OCI-LY1 (cell line): ENCODE results near the gene CPVL.

Experiments
- H2AFZ ChIP-seq: fragments of 200-600 bp; sonication (generic), shearing (Covaris generic); 2 replicates; pipeline ENCODE4 v1.6.0; 2014; ENCODE audit warnings: antibody characterized with exemption, mild to moderate bottlenecking, low read length
- H3F3A ChIP-seq: fragments of 200-600 bp; sonication (generic), shearing (Covaris generic); 2 replicates; pipeline ENCODE4 v1.6.0; 2014; ENCODE audit warnings: mild to moderate bottlenecking, antibody characterized with exemption, low read length, moderate library complexity; ENCODE audit not compliant: insufficient read depth
- H3K27ac ChIP-seq: fragments of 200-600 bp; sonication (generic); 2 replicates; pipeline ENCODE4 v1.5.1; 2014; ENCODE audit warnings: low read length, mixed run types, mild to moderate bottlenecking, low read depth; ENCODE audit not compliant: poor library complexity, severe bottlenecking
- H3K27me3 ChIP-seq: fragments of 200-600 bp; sonication (generic); 2 replicates; pipeline ENCODE4 v1.6.0; 2014; ENCODE audit warnings: antibody characterized with exemption, mild to moderate bottlenecking, low read length, moderate library complexity; ENCODE audit not compliant: insufficient read depth
- H3K36me3 ChIP-seq: fragments of 200-600 bp; sonication (generic); 2 replicates; pipeline ENCODE4 v1.6.1; 2014; ENCODE audit warnings: mild to moderate bottlenecking, antibody characterized with exemption, low read length, moderate library complexity, mixed read lengths; ENCODE audit not compliant: insufficient read depth
- H3K4me1 ChIP-seq: fragments of 200-600 bp; sonication (generic); 2 replicates; pipeline ENCODE4 v1.5.1; 2014; ENCODE audit warnings: mild to moderate bottlenecking, low read length, moderate library complexity; ENCODE audit not compliant: insufficient read depth, severe bottlenecking
- H3K4me2 ChIP-seq: fragments of 200-600 bp; sonication (generic), shearing (Covaris generic); 2 replicates; pipeline ENCODE4 v1.6.1; 2014; ENCODE audit warnings: low read length
- H3K4me3 ChIP-seq: fragments of 200-600 bp; sonication (generic); 2 replicates; pipeline ENCODE4 v1.5.1; 2014; ENCODE audit warnings: low read length, low read depth, mild to moderate bottlenecking, mixed read lengths; ENCODE audit not compliant: poor library complexity, severe bottlenecking
- H3K79me2 ChIP-seq: fragments of 200-600 bp; shearing (Covaris generic); 2 replicates; pipeline ENCODE4 v1.6.1; 2016; ENCODE audit warnings: mixed run types, low read length, mixed read lengths; ENCODE audit not compliant: insufficient read depth
- H3K9ac ChIP-seq: fragments of 200-600 bp; sonication (generic), shearing (Covaris generic); 2 replicates; pipeline ENCODE4 v1.6.1; 2014; ENCODE audit warnings: mild to moderate bottlenecking, low read length, mixed read lengths
- H3K9me2 ChIP-seq: fragments of 200-600 bp; sonication (generic), shearing (Covaris generic); 2 replicates; pipeline ENCODE4 v1.6.1; 2014; ENCODE audit warnings: low read depth, mild to moderate bottlenecking, low read length, mixed read lengths
- H3K9me3 ChIP-seq: fragments of 200-600 bp; shearing (Covaris generic); 2 replicates; pipeline ENCODE4 v1.6.1; 2014; ENCODE audit warnings: low read length, mixed read lengths
- H4K20me1 ChIP-seq: fragments of 200-600 bp; sonication (generic), shearing (Covaris generic); 2 replicates; pipeline ENCODE4 v1.6.0; 2016; ENCODE audit warnings: mild to moderate bottlenecking, low read length; ENCODE audit not compliant: insufficient read depth
- CTCF ChIP-seq: fragments of 200-600 bp; sonication (generic), shearing (Covaris generic); IDR thresholded peaks from 2 replicates; pipeline ENCODE4 v1.5.1; 2017; ENCODE audit warnings: mild to moderate bottlenecking, antibody characterized with exemption, low read length, moderate library complexity, mixed read lengths
- EZH2 ChIP-seq: fragments of 200-600 bp; sonication (generic), shearing (Covaris generic); IDR thresholded peaks from 2 replicates; pipeline ENCODE4 v1.8.0; 2017; ENCODE audit warnings: borderline replicate concordance, mixed run types, mild to moderate bottlenecking, antibody characterized with exemption, low read length, moderate library complexity, mixed read lengths

Gene CPVL

GRCh38 chr7:29003703-29004102 is 142.6 kb downstream of the CPVL start:
- Histone ChIP-seq H3K4me1 (no peaks in the 10 kb centered on the region), H2AFZ (no peak overlapping the region), H3K4me3 (no peak overlapping the region), H3K9me3 (no peaks in the 10 kb centered on the region), H3K79me2 (no peaks in the 10 kb centered on the region), H3K27ac (no peak overlapping the region), H3K9ac (no peak overlapping the region), H3F3A (no peaks in the 10 kb centered on the region), H3K36me3 (no peaks in the 10 kb centered on the region), H4K20me1 (no peaks in the 10 kb centered on the region), H3K9me2 (no peaks in the 10 kb centered on the region), H3K27me3 (no peaks in the 10 kb centered on the region), H3K4me2 (no peak overlapping the region)
- TF ChIP-seq CTCF (no peak), EZH2 (no peak)

- no peaks in the 10 kb centered on the region for H3F3A ChIP-seq
- no peaks in the 10 kb centered on the region for H3K79me2 ChIP-seq
- no peaks in the 10 kb centered on the region for H3K36me3 ChIP-seq
- no peaks in the 10 kb centered on the region for H4K20me1 ChIP-seq
- H3K4me2 ChIP-seq = no peak overlapping the region
- no peaks in the 10 kb centered on the region for H3K27me3 ChIP-seq
- no peaks in the 10 kb centered on the region for H3K9me3 ChIP-seq
- H3K9me2 ChIP-seq = no peaks in the 10 kb centered on the region
- H3K27ac ChIP-seq = no peak overlapping the region
- H2AFZ ChIP-seq = no peak overlapping the region
- no peak overlapping the region for H3K4me3 ChIP-seq
- TF ChIP-seq CTCF (no peak), EZH2 (no peak)
- H3K9ac ChIP-seq = no peak overlapping the region
- no peaks in the 10 kb centered on the region for H3K4me1 ChIP-seq
Measured at GRCh38 chr7:29000717-29001076, 145.6 kb downstream of the CPVL start.

- no peaks in the 10 kb centered on the region for H3K4me1 ChIP-seq
- no peaks in the 10 kb centered on the region for H4K20me1 ChIP-seq
- no peaks in the 10 kb centered on the region for H3K27me3 ChIP-seq
- no peaks in the 10 kb centered on the region for H3F3A ChIP-seq
- H3K4me2 ChIP-seq = no peak overlapping the region
- no peaks in the 10 kb centered on the region for H3K9me2 ChIP-seq
- no peak overlapping the region for H3K27ac ChIP-seq
- no peak overlapping the region for H3K9ac ChIP-seq
- TF ChIP-seq CTCF = no peak
- no peak for TF ChIP-seq EZH2
- no peak overlapping the region for H3K4me3 ChIP-seq
- no peak overlapping the region for H2AFZ ChIP-seq
- no peaks in the 10 kb centered on the region for H3K9me3 ChIP-seq
- H3K36me3 ChIP-seq = no peaks in the 10 kb centered on the region
- no peaks in the 10 kb centered on the region for H3K79me2 ChIP-seq
Measured at GRCh38 chr7:28999895-29000716, 146.2 kb downstream of the CPVL start.
